ENCODE measurements around the gene LTO1.
"Not testable (repeated sequence)": the region's sequence is repeated elsewhere in the genome, so short reads cannot be mapped to it uniquely, and the experiment has no call there.

The LTO1 gene

GRCh38 chr11:69702769-69703452 lies 27.8 kb upstream of the LTO1 start:
- DNase-seq (ENCODE audit: low read depth, low spot score) = no peak
- H3K4me3 ChIP-seq (ENCODE audit: low read length) = no peak overlapping the region

- DNase-seq (ENCODE audit: low read depth, low spot score) = no peak
- peak overlapping the region; percentile 11; the same call in 1 of the 2 replicates for H3K4me3 ChIP-seq (ENCODE audit: low read length)
These were observed 27.1 kb upstream of the LTO1 start for GRCh38 chr11:69702239-69702691.

GRCh38 chr11:69700278-69701140 lies 25.4 kb upstream of the LTO1 start:
- no peak overlapping the region for H3K4me3 ChIP-seq (ENCODE audit: low read length)
- no peak for DNase-seq (ENCODE audit: low read depth, low spot score)

DNA sequence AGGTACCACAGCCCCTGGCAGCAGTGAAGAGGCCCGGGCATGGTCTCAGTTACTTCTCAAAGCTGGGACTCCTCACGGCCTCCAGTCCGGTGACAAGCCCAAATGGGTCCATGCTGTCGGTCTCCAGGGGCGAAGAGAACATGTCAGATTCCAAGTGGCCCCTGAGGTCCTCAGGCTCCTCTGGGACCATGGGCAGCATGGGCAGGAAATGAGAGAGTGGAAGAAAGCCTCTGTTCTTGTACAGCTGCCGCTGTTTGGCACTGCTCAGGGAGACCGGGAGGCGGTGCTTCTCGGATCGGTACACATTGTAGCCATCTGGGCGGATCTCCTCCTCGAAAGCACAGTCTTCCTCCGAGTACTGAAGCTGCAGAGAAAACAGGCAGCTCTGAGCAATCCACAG lies 24.1 kb upstream of the LTO1 start:
- no peak for DNase-seq (ENCODE audit: low read depth, low spot score)
- no peak overlapping the region for H3K4me3 ChIP-seq (ENCODE audit: low read length)

- no peak for DNase-seq (ENCODE audit: low read depth, low spot score)
- no peak overlapping the region for H3K4me3 ChIP-seq (ENCODE audit: low read length)
These were observed 23.2 kb upstream of the LTO1 start for GRCh38 chr11:69698362-69698761.

- H3K4me3 ChIP-seq (ENCODE audit: low read length) = no peak overlapping the region
- no peak for DNase-seq (ENCODE audit: low read depth, low spot score)
These were observed 22.7 kb upstream of the LTO1 start for GRCh38 chr11:69697861-69698260.

DNA sequence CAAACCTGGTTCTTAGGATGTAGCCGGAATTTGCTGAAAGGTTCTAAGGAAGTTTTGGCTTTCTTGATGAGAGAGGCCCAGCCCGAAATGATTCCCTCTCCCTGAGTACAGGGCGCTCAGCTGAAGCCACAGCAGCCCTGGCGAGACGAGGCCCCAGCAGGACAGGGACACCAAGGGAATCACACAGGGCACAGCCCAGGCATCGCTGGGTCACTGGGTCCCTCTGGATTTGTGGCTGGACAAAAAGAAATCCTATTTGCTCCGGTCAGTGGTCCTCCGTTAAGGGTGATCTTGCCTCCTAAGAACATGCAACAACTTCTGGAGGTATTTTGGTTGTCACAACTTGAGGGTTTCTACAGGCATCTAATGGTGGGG lies 22.3 kb upstream of the LTO1 start:
- H3K4me3 ChIP-seq (ENCODE audit: low read length) = no peak overlapping the region
- DNase-seq (ENCODE audit: low read depth, low spot score) = no peak

DNA sequence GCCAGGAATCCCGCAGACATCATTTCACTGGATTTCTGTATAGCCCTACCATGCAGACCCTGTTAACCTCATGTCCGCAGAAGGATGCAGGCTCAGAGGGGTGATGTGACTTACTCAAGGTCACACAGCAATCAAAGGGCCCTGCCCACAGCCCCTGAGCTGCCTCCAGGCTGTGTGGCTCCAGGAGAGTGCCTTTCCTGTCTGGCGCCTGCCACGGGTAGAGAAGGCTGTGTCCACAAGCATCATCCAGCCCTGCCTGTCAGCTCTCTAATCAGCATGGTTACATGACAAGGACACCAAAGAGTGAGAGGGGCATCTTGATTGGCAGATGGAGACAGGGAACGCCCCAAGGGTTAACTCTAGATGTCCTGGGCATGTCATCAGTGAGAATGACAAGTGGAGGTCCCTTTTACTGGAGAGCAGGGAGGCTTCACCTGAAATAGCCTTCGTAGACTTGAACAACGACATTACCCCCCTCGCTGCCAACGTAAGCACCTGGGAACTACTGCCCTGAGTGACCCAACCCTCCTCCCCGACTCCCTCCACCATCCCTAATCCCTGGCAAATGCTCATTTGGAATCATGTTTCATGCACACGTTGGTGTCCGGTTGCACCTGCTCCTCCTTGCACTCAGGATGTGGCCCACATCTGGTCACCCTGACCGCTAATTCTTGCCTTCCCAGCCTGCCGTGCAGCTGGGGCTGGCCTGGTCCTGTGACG lies 21.8 kb upstream of the LTO1 start:
- no peak overlapping the region for H3K4me3 ChIP-seq (ENCODE audit: low read length)
- DNase-seq (ENCODE audit: low read depth, low spot score) = no peak

- DNase-seq (ENCODE audit: low read depth, low spot score); H3K4me3 ChIP-seq (ENCODE audit: low read length): not testable (repeated sequence)
These were observed 20.8 kb upstream of the LTO1 start for GRCh38 chr11:69695995-69696394.

DNA sequence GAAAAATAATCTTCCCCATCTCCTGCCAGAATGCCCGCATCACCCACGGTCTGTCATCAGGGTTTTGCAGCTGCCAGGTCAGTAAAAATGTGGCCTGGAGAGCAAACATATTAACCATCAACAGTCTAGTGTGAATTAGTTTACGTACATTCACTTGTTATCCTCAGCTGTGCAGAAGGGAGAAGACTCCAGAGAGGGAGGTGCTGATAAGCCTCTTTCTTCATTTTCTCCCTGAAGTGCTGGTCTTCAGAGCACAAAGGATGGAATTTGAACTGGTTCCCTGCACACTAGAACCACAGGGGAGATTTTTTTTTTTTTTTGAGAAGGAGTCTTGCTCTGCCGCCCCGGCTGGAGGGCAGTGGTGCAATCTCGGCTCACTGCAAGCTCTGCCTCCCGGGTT lies 20.4 kb upstream of the LTO1 start:
- no peak for DNase-seq (ENCODE audit: low read depth, low spot score)
- H3K4me3 ChIP-seq (ENCODE audit: low read length) = no peak overlapping the region

GRCh38 chr11:69694781-69695180 lies 19.6 kb upstream of the LTO1 start:
- DNase-seq (ENCODE audit: low read depth, low spot score) = no peak
- no peak overlapping the region for H3K4me3 ChIP-seq (ENCODE audit: low read length)

DNA sequence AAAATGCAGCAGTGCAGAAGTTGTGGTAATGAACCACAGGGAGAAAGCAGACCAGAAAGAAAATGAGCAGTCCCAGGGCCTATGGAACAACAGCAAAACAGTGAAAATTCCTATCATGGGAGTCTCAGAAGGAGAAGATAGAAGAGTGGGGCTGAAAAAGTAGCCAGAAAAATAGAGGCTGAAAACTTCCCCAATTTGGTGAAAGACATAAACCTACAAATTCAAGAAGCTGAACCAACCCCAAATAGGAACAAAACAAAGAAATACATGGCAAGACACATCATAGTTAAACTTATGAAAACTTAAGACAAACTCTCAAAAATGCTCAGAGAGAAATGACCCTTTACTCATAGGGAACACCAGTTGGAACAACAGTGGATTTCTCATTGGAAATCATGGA lies 17.3 kb upstream of the LTO1 start:
- no peak for DNase-seq (ENCODE audit: low read depth, low spot score)
- no peak overlapping the region for H3K4me3 ChIP-seq (ENCODE audit: low read length)

- no peak for DNase-seq (ENCODE audit: low read depth, low spot score)
- no peak overlapping the region for H3K4me3 ChIP-seq (ENCODE audit: low read length)
These were observed 16.3 kb upstream of the LTO1 start for GRCh38 chr11:69691463-69691862.

DNA sequence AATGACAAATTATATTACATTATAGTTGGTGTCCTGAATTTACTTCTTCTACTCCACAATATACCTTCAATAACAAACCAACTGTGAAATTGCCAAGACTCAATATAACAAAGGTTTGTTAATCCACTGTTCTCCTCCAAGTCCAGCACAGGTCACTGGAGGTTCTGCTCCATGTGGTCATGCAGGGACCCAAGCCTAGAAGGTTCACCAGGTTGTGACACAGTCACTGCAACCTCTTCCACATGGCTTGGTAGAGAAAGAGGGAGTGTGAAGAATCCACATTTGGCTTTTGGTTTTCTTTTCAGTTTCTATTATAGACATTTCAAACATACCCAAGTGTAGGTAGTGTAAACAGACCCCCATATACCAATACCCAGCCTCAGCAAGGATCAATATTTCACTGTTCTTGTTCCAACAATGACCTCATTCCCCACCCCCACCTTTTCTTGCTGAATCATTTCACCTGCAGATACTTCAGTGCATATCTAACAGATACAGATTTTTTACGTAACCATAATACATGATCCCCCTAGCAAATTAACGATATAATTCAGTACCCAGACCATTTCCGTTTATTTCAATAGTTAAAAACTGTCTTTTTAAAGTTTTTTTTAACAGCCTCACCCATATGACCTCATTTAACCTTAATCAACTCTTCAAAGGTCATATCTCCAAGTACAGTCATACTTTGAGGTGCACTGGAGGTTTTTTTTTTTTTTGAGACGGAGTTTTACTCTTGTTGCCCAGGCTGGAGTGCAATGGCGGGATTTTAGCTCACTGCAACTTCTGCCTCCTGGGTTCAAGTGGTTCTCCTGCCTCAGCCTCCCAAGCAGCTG lies 14.5 kb upstream of the LTO1 start:
- no peak for DNase-seq (ENCODE audit: low read depth, low spot score)
- no peak overlapping the region for H3K4me3 ChIP-seq (ENCODE audit: low read length)

DNA sequence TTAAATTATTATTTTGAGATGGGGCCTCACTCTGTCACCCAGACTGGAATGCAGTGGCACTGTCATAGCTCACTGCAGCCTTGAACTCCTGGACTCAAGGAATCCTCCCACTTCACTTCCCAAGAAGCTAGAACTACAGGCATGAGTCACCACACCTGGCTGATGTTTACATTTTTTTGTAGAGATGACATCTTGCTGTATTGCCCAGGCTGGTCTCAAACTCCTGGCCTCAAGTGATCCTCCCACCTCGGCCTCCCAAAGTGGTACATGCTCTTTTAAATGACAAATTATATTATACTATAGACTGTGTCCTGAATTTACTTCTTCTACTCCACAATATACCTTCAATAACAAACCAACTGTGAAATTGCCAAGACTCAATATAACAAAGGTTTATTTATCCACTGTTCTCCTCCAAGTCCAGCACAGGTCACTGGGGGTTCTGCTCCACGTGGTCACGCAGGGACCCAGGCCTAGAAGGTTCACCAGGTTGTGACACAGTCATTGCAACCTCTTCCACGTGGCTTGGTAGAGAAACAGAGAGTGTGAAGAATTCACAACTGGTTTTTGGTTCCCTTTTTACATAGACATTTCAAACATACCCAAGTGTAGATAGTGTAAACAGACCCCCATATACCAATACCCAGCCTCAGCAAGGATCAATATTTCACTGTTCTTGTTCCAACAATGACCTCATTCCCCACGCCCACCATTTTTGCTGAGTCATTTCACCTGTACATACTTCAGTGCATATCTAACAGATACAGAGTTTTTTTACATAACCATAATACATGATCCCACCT lies 13.0 kb upstream of the LTO1 start:
- DNase-seq (ENCODE audit: low read depth, low spot score) = not testable (repeated sequence)

DNA sequence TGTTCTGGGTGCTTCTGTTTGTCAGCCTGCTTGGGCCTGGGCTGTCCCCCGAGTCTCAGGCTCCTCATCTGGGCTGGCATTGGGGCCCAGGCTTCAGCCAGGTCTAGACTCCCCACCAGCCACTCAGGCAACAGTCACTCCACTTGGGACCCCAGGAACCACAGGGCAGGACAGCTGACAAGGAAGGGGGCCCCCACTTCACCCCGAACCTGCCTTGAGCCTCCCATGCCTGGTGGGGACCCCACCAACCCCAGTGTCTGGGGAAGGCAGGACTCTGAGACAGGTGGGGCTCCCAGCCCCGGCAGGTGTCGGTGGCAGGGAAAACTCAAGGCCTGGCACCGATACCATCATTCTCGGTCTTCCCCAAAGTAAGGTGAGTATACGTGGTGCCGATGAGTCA lies 11.7 kb upstream of the LTO1 start:
- DNase-seq (ENCODE audit: low read depth, low spot score) = no peak
- H3K4me3 ChIP-seq (ENCODE audit: low read length) = no peak overlapping the region

More for the DNA sequence above, 13.0 kb upstream of the LTO1 start:
- H3K4me3 ChIP-seq (ENCODE audit: low read length) = not testable (repeated sequence)

GRCh38 chr11:69686452-69686851 lies 11.3 kb upstream of the LTO1 start:
- no peak for DNase-seq (ENCODE audit: low read depth, low spot score)
- no peak overlapping the region for H3K4me3 ChIP-seq (ENCODE audit: low read length)

GRCh38 chr11:69685348-69685747 lies 10.2 kb upstream of the LTO1 start:
- H3K4me3 ChIP-seq (ENCODE audit: low read length) = no peak overlapping the region

More at GRCh38 chr11:69685348-69685747, 10.2 kb upstream of the LTO1 start:
- DNase-seq (ENCODE audit: low read depth, low spot score) = no peak
